Measurements from ENCODE around the gene ATG9B.

DNA sequence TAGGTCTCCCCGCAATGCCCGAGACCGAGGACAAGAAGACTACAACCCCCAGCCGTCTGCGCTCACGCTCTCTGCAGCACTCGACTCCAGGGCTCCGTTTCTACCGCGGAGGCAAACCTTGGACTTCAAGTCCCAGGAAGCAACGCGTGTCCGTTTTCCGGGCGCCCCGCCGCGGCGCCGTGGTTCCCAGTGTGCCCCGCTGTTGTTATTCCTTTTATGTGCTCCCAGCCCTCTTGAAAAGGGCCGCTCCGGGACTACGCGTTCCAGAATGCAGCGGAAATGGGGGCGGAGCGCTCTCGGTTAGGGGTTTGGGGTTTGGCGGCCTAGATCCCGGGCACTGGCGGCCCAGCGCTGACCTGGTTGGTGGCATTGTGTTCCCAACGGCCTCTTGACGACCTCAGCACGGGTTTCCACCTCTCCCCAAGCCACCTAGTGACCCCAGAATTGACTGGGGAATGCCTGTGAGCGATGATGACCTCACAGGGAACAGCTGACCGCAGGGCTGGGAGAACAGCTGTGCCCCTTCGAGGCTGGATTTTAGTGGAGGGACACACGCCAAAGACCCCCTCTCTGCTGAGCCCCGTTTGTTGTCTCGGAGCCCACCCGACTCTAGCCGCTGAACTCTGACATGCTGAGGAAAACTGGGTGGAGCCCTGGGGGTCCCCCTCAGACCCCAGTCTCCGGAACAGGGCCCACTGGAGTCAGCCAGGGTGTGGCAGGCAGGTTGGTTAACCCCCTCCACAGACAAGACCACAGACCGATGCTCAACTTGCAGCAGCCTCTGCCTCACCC, 33.9 kb upstream of the ATG9B start:
- TF ChIP-seq POLR2A (IDR thresholded peaks at IDR 0.05): peak; percentile 43 to 87 (median 83)
- TF ChIP-seq, protein P1, sequence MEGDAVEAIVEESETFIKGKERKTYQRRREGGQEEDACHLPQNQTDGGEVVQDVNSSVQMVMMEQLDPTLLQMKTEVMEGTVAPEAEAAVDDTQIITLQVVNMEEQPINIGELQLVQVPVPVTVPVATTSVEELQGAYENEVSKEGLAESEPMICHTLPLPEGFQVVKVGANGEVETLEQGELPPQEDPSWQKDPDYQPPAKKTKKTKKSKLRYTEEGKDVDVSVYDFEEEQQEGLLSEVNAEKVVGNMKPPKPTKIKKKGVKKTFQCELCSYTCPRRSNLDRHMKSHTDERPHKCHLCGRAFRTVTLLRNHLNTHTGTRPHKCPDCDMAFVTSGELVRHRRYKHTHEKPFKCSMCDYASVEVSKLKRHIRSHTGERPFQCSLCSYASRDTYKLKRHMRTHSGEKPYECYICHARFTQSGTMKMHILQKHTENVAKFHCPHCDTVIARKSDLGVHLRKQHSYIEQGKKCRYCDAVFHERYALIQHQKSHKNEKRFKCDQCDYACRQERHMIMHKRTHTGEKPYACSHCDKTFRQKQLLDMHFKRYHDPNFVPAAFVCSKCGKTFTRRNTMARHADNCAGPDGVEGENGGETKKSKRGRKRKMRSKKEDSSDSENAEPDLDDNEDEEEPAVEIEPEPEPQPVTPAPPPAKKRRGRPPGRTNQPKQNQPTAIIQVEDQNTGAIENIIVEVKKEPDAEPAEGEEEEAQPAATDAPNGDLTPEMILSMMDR (IDR thresholded peaks at IDR 0.05): peak in 1 of 7 experiments; percentile 7

All from body of pancreas (tissue), 4 donors.